Measurements from ENCODE around the gene DCXR.

DNA sequence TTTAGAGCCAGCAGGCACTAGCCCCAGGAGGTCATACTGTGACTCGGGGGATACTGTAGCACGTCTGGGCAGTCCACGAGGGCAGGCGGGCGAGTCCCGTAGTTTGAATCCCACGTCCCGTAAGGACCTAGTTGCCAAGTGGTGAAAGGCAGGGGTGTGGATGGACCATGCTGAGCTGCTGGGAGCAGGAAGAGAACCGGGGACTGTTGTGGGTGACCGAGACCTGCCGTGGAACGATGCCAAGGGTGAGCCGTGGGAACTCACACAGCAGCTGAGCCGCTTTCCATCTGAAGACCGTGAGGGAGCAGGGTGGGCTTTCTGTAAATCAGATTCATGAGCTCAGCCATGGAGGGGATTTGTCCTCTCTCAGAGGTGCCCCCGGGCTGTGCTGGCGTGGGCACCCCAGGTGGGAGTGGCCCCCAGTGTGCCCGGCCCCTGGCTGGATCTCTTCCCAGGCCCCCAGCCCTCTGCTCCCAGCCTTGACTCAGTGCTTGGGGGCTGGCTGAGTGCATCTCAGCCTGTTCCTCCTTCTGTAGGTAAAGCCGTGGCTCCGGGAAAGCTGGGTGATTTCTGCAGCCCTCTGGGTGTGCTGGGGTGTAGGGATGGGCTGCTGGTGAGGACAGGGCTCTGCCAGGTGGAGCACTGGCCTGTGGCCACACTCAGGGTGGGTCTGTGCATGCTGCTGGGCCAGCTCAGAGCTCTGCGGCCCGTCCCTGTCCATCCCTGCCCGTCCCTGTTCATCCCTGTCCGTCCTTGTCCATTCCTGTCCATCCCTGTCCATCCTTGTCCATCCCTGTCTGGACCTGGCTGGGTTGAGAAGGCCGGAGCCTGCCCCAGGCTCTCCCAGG lies 46.4 kb downstream of the DCXR start:
- TF ChIP-seq POLR2A (IDR thresholded peaks at IDR 0.05; ENCODE audit: low read depth, low read length) (no peak), POLR2AphosphoS5 (IDR thresholded peaks at IDR 0.05; ENCODE audit: low read depth, low read length) (no peak), TAF1 (IDR thresholded peaks at IDR 0.05; ENCODE audit: borderline replicate concordance, low read depth, low read length) (no peak)
